HepG2 (cell line): ENCODE measurements around the gene SCNM1. TPM values are rescaled to one million over a fixed set of nuclear protein-coding genes. Genes with fewer than 3 reads are reported as not detected.

Source experiments
- AKAP8 ChIP-seq: sonication (generic); formaldehyde crosslinking; IDR thresholded peaks from 2 replicates; pipeline ENCODE4 v1.5.1; 2020; ENCODE audit warnings: mild to moderate bottlenecking, missing genetic modification reagents
- FOXA1 ChIP-seq, 2 experiments: fragments of 450-650 bp in 1 of 2; sonication (generic) in 1 of 2; formaldehyde crosslinking in 1 of 2; IDR thresholded peaks; 2 replicates each; pipeline versions ENCODE4 v1.4.0 to v1.6.1; 2016 to 2020; ENCODE audit warnings: missing genetic modification reagents in 1 of 2
- HOXA7 ChIP-seq: sonication (generic); formaldehyde crosslinking; IDR thresholded peaks from 2 replicates; pipeline ENCODE4 v1.8.1; 2022; ENCODE audit warnings: mild to moderate bottlenecking, missing genetic modification reagents, moderate library complexity
- IRF2 ChIP-seq: IDR thresholded peaks from 2 replicates; pipeline ENCODE4 v1.6.1; 2018; ENCODE audit warnings: missing genetic modification reagents, missing compliant biosample characterization
- JARID2 ChIP-seq: sonication (generic); formaldehyde crosslinking; IDR thresholded peaks from 2 replicates; pipeline ENCODE4 v1.8.1; 2023; ENCODE audit warnings: missing genetic modification reagents, inconsistent platforms; ENCODE audit not compliant: insufficient replicate concordance
- KDM3A ChIP-seq: IDR thresholded peaks from 2 replicates; pipeline ENCODE4 v1.6.1; 2018; ENCODE audit warnings: low read depth, missing compliant biosample characterization
- NFE2 ChIP-seq: sonication (generic); formaldehyde crosslinking; IDR thresholded peaks from 2 replicates; pipeline ENCODE4 v1.4.0; 2020; ENCODE audit warnings: missing genetic modification reagents
- RARA ChIP-seq: IDR thresholded peaks from 2 replicates; pipeline ENCODE4 v1.6.1; 2016; ENCODE audit warnings: missing genetic modification reagents, missing compliant biosample characterization
- SPEN ChIP-seq: sonication (generic); formaldehyde crosslinking; IDR thresholded peaks from 2 replicates; pipeline ENCODE4 v1.5.1; 2020; ENCODE audit warnings: low read depth, mild to moderate bottlenecking, missing genetic modification reagents
- ZNF333 ChIP-seq: sonication (generic); formaldehyde crosslinking; IDR thresholded peaks from 2 replicates; pipeline ENCODE4 v1.4.0; 2020; ENCODE audit warnings: mild to moderate bottlenecking, missing genetic modification reagents, borderline replicate concordance
- ZNF577 ChIP-seq: sonication (generic); formaldehyde crosslinking; IDR thresholded peaks from 2 replicates; pipeline ENCODE4 v1.4.0; 2020; ENCODE audit warnings: mild to moderate bottlenecking, low read depth, missing genetic modification reagents, borderline replicate concordance
- ZNF737 ChIP-seq: sonication (generic); formaldehyde crosslinking; IDR thresholded peaks from 2 replicates; pipeline ENCODE4 v1.5.0; 2020; ENCODE audit warnings: missing genetic modification reagents, mild to moderate bottlenecking, borderline replicate concordance
- ZNF792 ChIP-seq: IDR thresholded peaks from 2 replicates; pipeline ENCODE4 v1.6.1; 2016
- polyA plus RNA-seq, 8 experiments: library from polyadenylated mRNA; depleted of rRNA in 3 of 8; stranded (reverse) in 7 of 8; unstranded in 1 of 8; fragments of >200 nt; fragmentation: Illumina TruSeq in 4 of 8; extraction: Trizol in 4 of 8; gene quantifications; 2 replicates each; pipeline versions ENCODE4 v1.2.1 to v1.2.3, GENCODE V29; 2011 to 2016; ENCODE audit warnings: low read depth in 4 of 8, missing spikeins in 1 of 8, mixed read lengths in 1 of 8; ENCODE audit not compliant: insufficient read depth in 1 of 8
- total RNA-seq, 5 experiments: library from RNA; depleted of rRNA; stranded (reverse); fragments of >200 nt; fragmentation: Illumina TruSeq; extraction: Trizol; gene quantifications; 2 replicates each; pipeline ENCODE4 v1.2.3, GENCODE V29; 2016; ENCODE audit warnings: low read depth in 1 of 5
- TF ChIP-seq, protein P1 (sequence below): IDR thresholded peaks from 2 replicates; pipeline ENCODE4 v1.6.1; 2018; ENCODE audit warnings: missing genetic modification reagents, mild to moderate bottlenecking, missing compliant biosample characterization
- TF ChIP-seq, protein P2 (sequence below): sonication (generic); formaldehyde crosslinking; IDR thresholded peaks from 2 replicates; pipeline ENCODE4 v1.5.0; 2020; ENCODE audit warnings: missing genetic modification reagents, mild to moderate bottlenecking, borderline replicate concordance
- TF ChIP-seq, protein P3 (sequence below): sonication (generic); formaldehyde crosslinking; conservative IDR thresholded peaks from 2 replicates; pipeline ENCODE4 v1.8.0; 2022; ENCODE audit warnings: mild to moderate bottlenecking, moderate library complexity, missing genetic modification reagents
- TF ChIP-seq, protein P4 (sequence below): sonication (generic); formaldehyde crosslinking; IDR thresholded peaks from 2 replicates; pipeline ENCODE4 v1.4.0; 2020; ENCODE audit warnings: missing genetic modification reagents, borderline replicate concordance
- TF ChIP-seq, protein P5 (sequence below): sonication (generic); formaldehyde crosslinking; IDR thresholded peaks from 2 replicates; pipeline ENCODE4 v1.4.0; 2020; ENCODE audit warnings: mild to moderate bottlenecking, missing genetic modification reagents

Gene SCNM1
- total and polyA plus RNA-seq, 2 of the 13 experiments (the other 11 are each of a cell fraction or from before 2014, with no cell fraction given) = 16.3 to 31.5 TPM

DNA sequence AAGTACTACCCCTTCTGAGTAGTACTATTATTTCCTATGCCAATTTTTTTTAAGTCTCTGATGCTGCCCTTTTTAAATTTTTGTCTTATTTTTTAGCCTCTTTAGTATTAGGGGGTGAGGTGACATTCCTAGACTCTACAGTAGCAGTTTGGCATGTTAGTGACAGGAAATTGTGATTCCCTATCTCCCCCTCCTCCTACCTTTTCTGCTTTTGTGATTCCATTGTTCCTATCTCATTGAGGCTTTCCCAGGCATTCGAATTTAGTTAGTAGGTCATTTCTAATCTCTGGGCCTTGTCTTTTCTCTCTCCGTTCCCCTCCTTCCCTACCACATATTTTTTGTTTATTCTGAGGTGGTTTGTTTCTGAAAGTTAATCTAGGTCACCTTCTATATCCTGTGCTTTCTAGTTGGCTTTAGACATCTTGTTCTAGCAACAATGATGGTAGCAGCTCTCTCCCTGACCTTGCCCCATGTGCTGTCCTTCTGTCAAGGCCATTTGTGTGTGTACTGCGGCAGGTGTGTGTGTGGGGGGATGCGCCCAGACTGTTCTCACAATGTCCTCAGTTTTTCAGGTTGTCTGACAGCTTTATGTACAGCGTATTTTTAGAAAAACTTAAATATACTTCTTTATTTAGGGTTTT lies 41.1 kb upstream of the SCNM1 start (continued):
- TF ChIP-seq, protein P1, sequence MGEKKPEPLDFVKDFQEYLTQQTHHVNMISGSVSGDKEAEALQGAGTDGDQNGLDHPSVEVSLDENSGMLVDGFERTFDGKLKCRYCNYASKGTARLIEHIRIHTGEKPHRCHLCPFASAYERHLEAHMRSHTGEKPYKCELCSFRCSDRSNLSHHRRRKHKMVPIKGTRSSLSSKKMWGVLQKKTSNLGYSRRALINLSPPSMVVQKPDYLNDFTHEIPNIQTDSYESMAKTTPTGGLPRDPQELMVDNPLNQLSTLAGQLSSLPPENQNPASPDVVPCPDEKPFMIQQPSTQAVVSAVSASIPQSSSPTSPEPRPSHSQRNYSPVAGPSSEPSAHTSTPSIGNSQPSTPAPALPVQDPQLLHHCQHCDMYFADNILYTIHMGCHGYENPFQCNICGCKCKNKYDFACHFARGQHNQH (CRISPR knock-in tag) = no peak
- TF ChIP-seq, protein P2, sequence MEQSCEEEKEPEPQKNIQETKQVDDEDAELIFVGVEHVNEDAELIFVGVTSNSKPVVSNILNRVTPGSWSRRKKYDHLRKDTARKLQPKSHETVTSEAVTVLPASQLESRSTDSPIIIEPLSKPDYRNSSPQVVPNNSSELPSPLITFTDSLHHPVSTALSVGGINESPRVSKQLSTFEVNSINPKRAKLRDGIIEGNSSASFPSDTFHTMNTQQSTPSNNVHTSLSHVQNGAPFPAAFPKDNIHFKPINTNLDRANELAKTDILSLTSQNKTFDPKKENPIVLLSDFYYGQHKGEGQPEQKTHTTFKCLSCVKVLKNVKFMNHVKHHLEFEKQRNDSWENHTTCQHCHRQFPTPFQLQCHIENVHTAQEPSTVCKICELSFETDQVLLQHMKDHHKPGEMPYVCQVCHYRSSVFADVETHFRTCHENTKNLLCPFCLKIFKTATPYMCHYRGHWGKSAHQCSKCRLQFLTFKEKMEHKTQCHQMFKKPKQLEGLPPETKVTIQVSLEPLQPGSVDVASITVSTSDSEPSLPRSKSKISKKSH (CRISPR knock-in tag) = no peak
- no peak for TF ChIP-seq KDM3A (CRISPR knock-in tag)
- TF ChIP-seq RARA (CRISPR knock-in tag) = peak; percentile 73
- TF ChIP-seq, protein P3, sequence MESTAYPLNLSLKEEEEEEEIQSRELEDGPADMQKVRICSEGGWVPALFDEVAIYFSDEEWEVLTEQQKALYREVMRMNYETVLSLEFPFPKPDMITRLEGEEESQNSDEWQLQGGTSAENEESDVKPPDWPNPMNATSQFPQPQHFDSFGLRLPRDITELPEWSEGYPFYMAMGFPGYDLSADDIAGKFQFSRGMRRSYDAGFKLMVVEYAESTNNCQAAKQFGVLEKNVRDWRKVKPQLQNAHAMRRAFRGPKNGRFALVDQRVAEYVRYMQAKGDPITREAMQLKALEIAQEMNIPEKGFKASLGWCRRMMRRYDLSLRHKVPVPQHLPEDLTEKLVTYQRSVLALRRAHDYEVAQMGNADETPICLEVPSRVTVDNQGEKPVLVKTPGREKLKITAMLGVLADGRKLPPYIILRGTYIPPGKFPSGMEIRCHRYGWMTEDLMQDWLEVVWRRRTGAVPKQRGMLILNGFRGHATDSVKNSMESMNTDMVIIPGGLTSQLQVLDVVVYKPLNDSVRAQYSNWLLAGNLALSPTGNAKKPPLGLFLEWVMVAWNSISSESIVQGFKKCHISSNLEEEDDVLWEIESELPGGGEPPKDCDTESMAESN (CRISPR knock-in tag) = no peak
- TF ChIP-seq ZNF577 (CRISPR knock-in tag) = no peak
- TF ChIP-seq, protein P4, sequence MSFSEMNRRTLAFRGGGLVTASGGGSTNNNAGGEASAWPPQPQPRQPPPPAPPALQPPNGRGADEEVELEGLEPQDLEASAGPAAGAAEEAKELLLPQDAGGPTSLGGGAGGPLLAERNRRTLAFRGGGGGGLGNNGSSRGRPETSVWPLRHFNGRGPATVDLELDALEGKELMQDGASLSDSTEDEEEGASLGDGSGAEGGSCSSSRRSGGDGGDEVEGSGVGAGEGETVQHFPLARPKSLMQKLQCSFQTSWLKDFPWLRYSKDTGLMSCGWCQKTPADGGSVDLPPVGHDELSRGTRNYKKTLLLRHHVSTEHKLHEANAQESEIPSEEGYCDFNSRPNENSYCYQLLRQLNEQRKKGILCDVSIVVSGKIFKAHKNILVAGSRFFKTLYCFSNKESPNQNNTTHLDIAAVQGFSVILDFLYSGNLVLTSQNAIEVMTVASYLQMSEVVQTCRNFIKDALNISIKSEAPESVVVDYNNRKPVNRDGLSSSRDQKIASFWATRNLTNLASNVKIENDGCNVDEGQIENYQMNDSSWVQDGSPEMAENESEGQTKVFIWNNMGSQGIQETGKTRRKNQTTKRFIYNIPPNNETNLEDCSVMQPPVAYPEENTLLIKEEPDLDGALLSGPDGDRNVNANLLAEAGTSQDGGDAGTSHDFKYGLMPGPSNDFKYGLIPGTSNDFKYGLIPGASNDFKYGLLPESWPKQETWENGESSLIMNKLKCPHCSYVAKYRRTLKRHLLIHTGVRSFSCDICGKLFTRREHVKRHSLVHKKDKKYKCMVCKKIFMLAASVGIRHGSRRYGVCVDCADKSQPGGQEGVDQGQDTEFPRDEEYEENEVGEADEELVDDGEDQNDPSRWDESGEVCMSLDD (CRISPR knock-in tag) = no peak
- no peak for TF ChIP-seq ZNF792
- no peak for TF ChIP-seq JARID2 (CRISPR knock-in tag)
- no peak for TF ChIP-seq AKAP8 (CRISPR knock-in tag)
- TF ChIP-seq, protein P5, sequence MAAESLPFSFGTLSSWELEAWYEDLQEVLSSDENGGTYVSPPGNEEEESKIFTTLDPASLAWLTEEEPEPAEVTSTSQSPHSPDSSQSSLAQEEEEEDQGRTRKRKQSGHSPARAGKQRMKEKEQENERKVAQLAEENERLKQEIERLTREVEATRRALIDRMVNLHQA (CRISPR knock-in tag) = no peak
- TF ChIP-seq NFE2 = no peak
- TF ChIP-seq HOXA7 (CRISPR knock-in tag) = no peak
- no peak for TF ChIP-seq ZNF737
- no peak for TF ChIP-seq FOXA1 (IDR thresholded peaks at IDR 0.05)
- TF ChIP-seq FOXA1 (CRISPR knock-in tag; IDR thresholded peaks at IDR 0.05) = 0 out of 2 replicates have a peak, but pooled peaks have one; percentile 7
- no peak for TF ChIP-seq ZNF333 (CRISPR knock-in tag)
- TF ChIP-seq SPEN (CRISPR knock-in tag) = no peak
- TF ChIP-seq IRF2 = no peak
